Gastrocnemius medialis (tissue), 4 donors: ENCODE results near the gene PPP1R1A. TPM values are rescaled to one million over a fixed set of nuclear protein-coding genes. Genes with fewer than 3 reads are reported as not detected.

Source experiments
- ATAC-seq, 2 donors: fragments of 150-250 bp; one replicate each; pipeline ENCODE4 v1.9.1; 2016
- DNase-seq, 2 donors: peaks; one replicate each; pipeline ENCODE4 v3.0.0-alpha.2; 2019
- H3K27ac ChIP-seq, 4 donors: fragments of 200-600 bp; sonication (generic); 1 replicate in 1 of 4; 2 replicates in 3 of 4; pipeline ENCODE4 v1.5.1; 2016 to 2018; ENCODE audit warnings: mild to moderate bottlenecking in 2 of 4, moderate library complexity in 1 of 4
- H3K27me3 ChIP-seq, 3 donors: fragments of 200-600 bp; sonication (generic) in 2 of 3; 1 replicate in 1 of 3; 2 replicates in 2 of 3; pipeline versions ENCODE4 v1.5.1 to v1.6.0; 2016 to 2019; ENCODE audit warnings: mild to moderate bottlenecking in 1 of 3, moderate library complexity in 1 of 3
- H3K36me3 ChIP-seq, 2 donors: fragments of 200-600 bp; sonication (generic) in 1 of 2; one replicate each; pipeline ENCODE4 v1.5.1; 2017 to 2018
- H3K4me1 ChIP-seq, 2 donors: fragments of 200-600 bp; sonication (generic) in 1 of 2; one replicate each; pipeline ENCODE4 v1.5.1; 2016 to 2017; ENCODE audit warnings: mild to moderate bottlenecking in 2 of 2
- H3K4me3 ChIP-seq, 4 donors: fragments of 200-600 bp; sonication (generic) in 3 of 4; 1 replicate in 1 of 4; 2 replicates in 3 of 4; pipeline ENCODE4 v1.5.1; 2016 to 2019; ENCODE audit warnings: mild to moderate bottlenecking in 2 of 4
- H3K9me3 ChIP-seq, 3 donors: fragments of 200-600 bp; sonication (generic) in 2 of 3; 1 replicate in 1 of 3; 2 replicates in 2 of 3; pipeline ENCODE4 v1.5.1; 2016 to 2019
- CTCF ChIP-seq, 5 experiments: fragments of 450-650 bp in 3 of 5; fragments of 200-600 bp in 2 of 5; sonication (generic) in 2 of 5; IDR thresholded peaks in 4 of 5; conservative IDR thresholded peaks in 1 of 5; 1 replicate in 4 of 5; 2 replicates in 1 of 5; pipeline ENCODE4 v1.5.1; 2016 to 2019; ENCODE audit warnings: antibody characterized with exemption in 5 of 5, mild to moderate bottlenecking in 3 of 5, moderate library complexity in 3 of 5
- POLR2A ChIP-seq, 2 donors: fragments of 450-650 bp; IDR thresholded peaks; one replicate each; pipeline ENCODE4 v1.6.1; 2017; ENCODE audit warnings: antibody characterized with exemption in 2 of 2, mild to moderate bottlenecking in 2 of 2, moderate library complexity in 2 of 2
- in situ Hi-C, 4 donors: fragments of 200-750 bp; cut with MboI; loops; one replicate each; pipeline versions ENCODE4 v1.15.0 to v1.8.0; 2017; ENCODE audit warnings: low sequenced_read_pairs in 4 of 4
- intact Hi-C: fragments of 100-400 bp; cut with DNase I; formaldehyde crosslinking; loops from one replicate; pipeline ENCODE4 v1.15.1; 2023; ENCODE audit warnings: low total_unique reads
- total RNA-seq, 4 donors: library from RNA; depleted of rRNA; stranded (reverse); fragments of >200 nt; gene quantifications; one replicate each; pipeline versions ENCODE4 v1.1.0 to v1.2.3, GENCODE V29; 2016

The PPP1R1A gene
- total RNA-seq, 4 donors from 2014 or later, result 209 to 312 (median 235) TPM

DNA sequence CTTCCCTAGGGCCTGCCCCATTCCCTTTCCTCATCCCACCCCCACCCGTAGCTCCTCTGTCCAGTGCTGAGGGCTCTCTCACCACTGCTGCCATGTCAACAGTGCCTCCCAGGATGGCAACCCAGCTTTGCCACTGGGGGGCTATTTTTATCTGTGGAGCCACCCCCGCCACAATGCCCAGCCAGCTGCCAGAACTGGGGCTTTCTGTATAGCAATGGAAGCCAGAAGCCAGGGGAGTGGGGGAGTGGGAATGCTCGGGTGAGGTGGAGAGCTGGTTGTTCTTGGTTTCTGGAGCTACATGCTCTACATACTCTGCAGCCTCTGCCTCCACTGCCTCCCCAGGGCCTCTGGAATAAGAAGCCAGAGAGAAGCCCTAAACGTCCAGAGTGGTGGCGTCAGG lies 30.1 kb downstream of the PPP1R1A start:
- no peak for DNase-seq
- peaks cover 10 to 17% (median 17%) of the 10 kb centered on the region in 3 donors for H3K27me3 ChIP-seq
- no peak for ATAC-seq
- H3K4me1 ChIP-seq, result peaks cover 0 to 6% of the 10 kb centered on the region in 2 donors
- no peak overlapping the region for H3K4me3 ChIP-seq
- no peak for TF ChIP-seq CTCF (IDR thresholded peaks at IDR 0.05 in 4 of 5, conservative IDR thresholded peaks at IDR 0.05 in 1 of 5)
- TF ChIP-seq POLR2A (IDR thresholded peaks at IDR 0.05), result no peak
- intact Hi-C loops (no loop called here), in situ Hi-C loops (no loop called here)
- no peaks in the 10 kb centered on the region for H3K36me3 ChIP-seq
- no peaks in the 10 kb centered on the region for H3K9me3 ChIP-seq
- no peak overlapping the region for H3K27ac ChIP-seq

- DNase-seq (no peak), ATAC-seq (no peak)
- Histone ChIP-seq H3K27me3 (peaks cover 10 to 37% (median 29%) of the 10 kb centered on the region in 3 donors), H3K9me3 (no peaks in the 10 kb centered on the region), H3K4me3 (no peak overlapping the region), H3K4me1 (peaks cover 0 to 6% of the 10 kb centered on the region in 2 donors), H3K36me3 (no peaks in the 10 kb centered on the region), H3K27ac (no peak overlapping the region)
- intact Hi-C loops (no loop called here), in situ Hi-C loops (no loop called here)
- TF ChIP-seq POLR2A (IDR thresholded peaks at IDR 0.05), result no peak
- TF ChIP-seq CTCF (IDR thresholded peaks at IDR 0.05 in 4 of 5, conservative IDR thresholded peaks at IDR 0.05 in 1 of 5), result no peak
Observed at GRCh38 chr12:54555670-54556257, 32.7 kb downstream of the PPP1R1A start.

DNA sequence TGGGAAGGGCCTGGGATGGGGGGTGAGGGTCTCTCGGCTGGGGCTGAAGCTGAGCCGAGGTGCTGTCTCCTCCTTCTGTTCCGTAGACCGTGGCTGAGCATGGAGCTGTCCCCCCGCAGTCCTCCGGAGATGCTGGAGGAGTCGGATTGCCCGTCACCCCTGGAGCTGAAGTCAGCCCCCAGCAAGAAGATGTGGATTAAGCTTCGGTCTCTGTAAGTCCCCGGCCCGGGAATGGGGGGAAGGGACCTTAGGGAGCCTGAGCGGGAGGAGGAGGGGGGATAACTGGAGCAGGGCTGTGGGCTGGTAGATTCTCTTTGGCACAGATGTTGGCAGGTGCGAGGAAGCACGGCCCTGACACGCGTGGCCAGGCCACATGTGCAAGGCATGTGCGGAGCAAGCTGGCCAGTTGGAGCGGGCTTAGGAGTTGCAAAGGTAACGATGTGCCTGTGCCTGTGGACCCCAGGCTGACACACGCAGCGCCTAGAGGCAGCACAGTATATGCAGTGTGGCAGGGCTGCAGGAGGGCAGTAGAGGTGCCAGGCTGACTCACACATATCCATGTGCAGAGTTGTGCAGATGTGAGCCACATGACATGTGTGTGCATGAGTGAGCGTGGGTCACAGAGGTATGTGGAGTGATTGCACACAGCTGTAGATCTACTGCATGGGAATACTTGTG lies 38.5 kb downstream of the PPP1R1A start:
- Histone ChIP-seq H3K9me3 (no peaks in the 10 kb centered on the region), H3K36me3 (no peaks in the 10 kb centered on the region), H3K27ac (no peak overlapping the region), H3K4me3 (peak overlapping the region; percentile 48 to 70 (median 53)), H3K4me1 (peaks cover 7 to 13% of the 10 kb centered on the region in 2 donors), H3K27me3 (peaks cover 10 to 43% (median 13%) of the 10 kb centered on the region in 3 donors)
- intact Hi-C loops (no loop called here), in situ Hi-C loops (no loop called here)
- DNase-seq (no peak), ATAC-seq (peak; percentile 18 to 26)
- no peak for TF ChIP-seq POLR2A (IDR thresholded peaks at IDR 0.05)
- TF ChIP-seq CTCF (IDR thresholded peaks at IDR 0.05 in 4 of 5, conservative IDR thresholded peaks at IDR 0.05 in 1 of 5), result no peak

DNA sequence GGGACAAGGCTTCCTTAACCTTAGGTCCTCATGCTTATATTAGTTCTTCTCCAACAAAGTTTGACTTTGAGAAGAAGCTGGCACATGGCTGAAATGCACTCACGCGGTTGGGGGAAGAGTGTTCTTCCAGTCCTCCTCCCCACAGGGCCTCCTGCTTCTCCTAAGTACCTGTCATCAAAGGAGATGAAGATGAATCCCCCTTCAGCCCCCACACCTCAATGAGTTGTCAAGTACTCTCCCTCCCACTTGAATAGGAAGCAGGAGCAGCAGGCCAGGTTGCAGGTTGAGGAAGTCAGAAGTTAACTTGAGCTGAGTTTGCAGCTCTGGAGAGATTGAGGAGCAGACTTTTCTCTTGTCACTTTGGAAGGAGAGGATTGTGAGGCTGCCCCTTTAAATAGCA lies 41.9 kb downstream of the PPP1R1A start:
- intact Hi-C loops (no loop called here), in situ Hi-C loops (no loop called here)
- Histone ChIP-seq H3K4me3 (no peak overlapping the region), H3K27ac (no peak overlapping the region), H3K27me3 (peaks cover 3 to 22% (median 8%) of the 10 kb centered on the region in 3 donors), H3K9me3 (no peaks in the 10 kb centered on the region), H3K36me3 (no peaks in the 10 kb centered on the region), H3K4me1 (peaks cover 7 to 13% of the 10 kb centered on the region in 2 donors)
- no peak for TF ChIP-seq POLR2A (IDR thresholded peaks at IDR 0.05)
- no peak for TF ChIP-seq CTCF (IDR thresholded peaks at IDR 0.05 in 4 of 5, conservative IDR thresholded peaks at IDR 0.05 in 1 of 5)
- no peak for ATAC-seq
- DNase-seq, result no peak
